ENCODE data around the gene UNC5C. TPM values are rescaled to one million over a fixed set of nuclear protein-coding genes. Genes with fewer than 3 reads are reported as not detected.
"Not testable (repeated sequence)": the region's sequence is repeated elsewhere in the genome, so short reads cannot be mapped to it uniquely, and the experiment has no call there.

UNC5C gene
- total RNA-seq, 2 donors from 2014 or later, result 0.13 TPM; not detected in 1

- Mint-ChIP-seq H3K4me3 (no peak overlapping the region), H3K4me1 (no peaks in the 10 kb centered on the region), H3K9me3 (peaks cover 11% of the 10 kb centered on the region), H3K27ac (no peak overlapping the region), H3K36me3 (ENCODE audit: low read depth) (no peaks in the 10 kb centered on the region), H3K27me3 (peaks cover 16% of the 10 kb centered on the region)
- ATAC-seq (replicated peaks), result no peak
Observed at GRCh38 chr4:95142932-95143331, 405.8 kb downstream of the UNC5C start.

- Mint-ChIP-seq H3K4me3 (no peak overlapping the region), H3K36me3 (ENCODE audit: low read depth) (no peaks in the 10 kb centered on the region)
- ATAC-seq (replicated peaks), result no peak
Observed at GRCh38 chr4:95141361-95141760, 407.4 kb downstream of the UNC5C start.

GRCh38 chr4:95139424-95139823 is 409.3 kb downstream of the UNC5C start:
- Mint-ChIP-seq H3K27me3 (peaks cover 15% of the 10 kb centered on the region), H3K9me3 (peaks cover 11% of the 10 kb centered on the region)
- not testable (repeated sequence) for ATAC-seq (replicated peaks); H3K4me1 Mint-ChIP-seq; H3K36me3 Mint-ChIP-seq (ENCODE audit: low read depth); H3K27ac Mint-ChIP-seq; H3K4me3 Mint-ChIP-seq

More at GRCh38 chr4:95141361-95141760, 407.4 kb downstream of the UNC5C start:
- Mint-ChIP-seq H3K4me1 (no peaks in the 10 kb centered on the region), H3K27me3 (peaks cover 19% of the 10 kb centered on the region), H3K27ac (no peak overlapping the region), H3K9me3 (peaks cover 11% of the 10 kb centered on the region)

GRCh38 chr4:95134016-95134415 is 414.8 kb downstream of the UNC5C start:
- not testable (repeated sequence) for H3K36me3 Mint-ChIP-seq (ENCODE audit: low read depth); H3K27me3 Mint-ChIP-seq; H3K4me3 Mint-ChIP-seq; H3K4me1 Mint-ChIP-seq; H3K27ac Mint-ChIP-seq; ATAC-seq (replicated peaks); H3K9me3 Mint-ChIP-seq

GRCh38 chr4:95129821-95130311 is 418.9 kb downstream of the UNC5C start:
- Mint-ChIP-seq H3K36me3 (ENCODE audit: low read depth) (no peaks in the 10 kb centered on the region), H3K4me1 (no peaks in the 10 kb centered on the region), H3K27ac (no peak overlapping the region), H3K9me3 (no peaks in the 10 kb centered on the region), H3K27me3 (peaks cover 3% of the 10 kb centered on the region), H3K4me3 (no peak overlapping the region)
- peak; percentile 21 for ATAC-seq (replicated peaks)

GRCh38 chr4:95129031-95129430 is 419.7 kb downstream of the UNC5C start:
- no peak overlapping the region for H3K4me3 Mint-ChIP-seq
- no peaks in the 10 kb centered on the region for H3K9me3 Mint-ChIP-seq
- no peaks in the 10 kb centered on the region for H3K4me1 Mint-ChIP-seq
- H3K27ac Mint-ChIP-seq, result no peak overlapping the region
- no peak for ATAC-seq (replicated peaks)
- peaks cover 4% of the 10 kb centered on the region for H3K27me3 Mint-ChIP-seq
- no peaks in the 10 kb centered on the region for H3K36me3 Mint-ChIP-seq (ENCODE audit: low read depth)

GRCh38 chr4:95124906-95125504 is 423.8 kb downstream of the UNC5C start:
- H3K9me3 Mint-ChIP-seq, result no peaks in the 10 kb centered on the region
- peaks cover 4% of the 10 kb centered on the region for H3K27me3 Mint-ChIP-seq
- H3K4me1 Mint-ChIP-seq, result no peaks in the 10 kb centered on the region
- no peak overlapping the region for H3K27ac Mint-ChIP-seq
- H3K4me3 Mint-ChIP-seq, result no peak overlapping the region
- no peak for ATAC-seq (replicated peaks)
- H3K36me3 Mint-ChIP-seq (ENCODE audit: low read depth), result no peaks in the 10 kb centered on the region

- ATAC-seq (replicated peaks), result no peak
- H3K27me3 Mint-ChIP-seq, result peaks cover 4% of the 10 kb centered on the region
- H3K27ac Mint-ChIP-seq, result no peak overlapping the region
- no peak overlapping the region for H3K4me3 Mint-ChIP-seq
- no peaks in the 10 kb centered on the region for H3K4me1 Mint-ChIP-seq
- H3K9me3 Mint-ChIP-seq, result no peaks in the 10 kb centered on the region
- no peaks in the 10 kb centered on the region for H3K36me3 Mint-ChIP-seq (ENCODE audit: low read depth)
Observed at GRCh38 chr4:95122001-95122400, 426.8 kb downstream of the UNC5C start.

- no peak overlapping the region for H3K27ac Mint-ChIP-seq
- H3K4me1 Mint-ChIP-seq, result no peaks in the 10 kb centered on the region
- no peaks in the 10 kb centered on the region for H3K9me3 Mint-ChIP-seq
- H3K27me3 Mint-ChIP-seq, result peaks cover 4% of the 10 kb centered on the region
- H3K4me3 Mint-ChIP-seq, result no peak overlapping the region
- H3K36me3 Mint-ChIP-seq (ENCODE audit: low read depth), result no peaks in the 10 kb centered on the region
- no peak for ATAC-seq (replicated peaks)
Observed at GRCh38 chr4:95120456-95120855, 428.3 kb downstream of the UNC5C start.

- Mint-ChIP-seq H3K4me3 (no peak overlapping the region), H3K36me3 (ENCODE audit: low read depth) (no peaks in the 10 kb centered on the region), H3K9me3 (no peaks in the 10 kb centered on the region), H3K27ac (no peak overlapping the region), H3K4me1 (no peaks in the 10 kb centered on the region), H3K27me3 (no peaks in the 10 kb centered on the region)
- ATAC-seq (replicated peaks), result no peak
Observed at GRCh38 chr4:95118497-95118896, 430.3 kb downstream of the UNC5C start.

GRCh38 chr4:95114521-95114920 is 434.3 kb downstream of the UNC5C start:
- no peak for ATAC-seq (replicated peaks)
- Mint-ChIP-seq H3K27ac (no peak overlapping the region), H3K9me3 (no peaks in the 10 kb centered on the region), H3K4me1 (no peaks in the 10 kb centered on the region), H3K36me3 (ENCODE audit: low read depth) (no peaks in the 10 kb centered on the region), H3K27me3 (no peaks in the 10 kb centered on the region), H3K4me3 (no peak overlapping the region)
